Suprapubic skin (tissue), 4 donors: Measurements from ENCODE around the gene DGCR6L.
"Not testable (repeated sequence)": the region's sequence is repeated elsewhere in the genome, so short reads cannot be mapped to it uniquely, and the experiment has no call there.

Experiments used
- CTCF ChIP-seq, 2 donors: fragments of 200-600 bp in 1 of 2; fragments of 450-650 bp in 1 of 2; sonication (generic) in 1 of 2; IDR thresholded peaks; one replicate each; pipeline ENCODE4 v1.5.1; 2016 to 2019; ENCODE audit warnings: antibody characterized with exemption in 2 of 2, mild to moderate bottlenecking in 1 of 2, moderate library complexity in 1 of 2
- EP300 ChIP-seq: sonication (generic); formaldehyde crosslinking; IDR thresholded peaks from one replicate; pipeline ENCODE4 v1.6.1; 2017; ENCODE audit warnings: antibody characterized with exemption
- POLR2A ChIP-seq, 2 donors: fragments of 450-650 bp; IDR thresholded peaks; one replicate each; pipeline ENCODE4 v1.6.1; 2017; ENCODE audit warnings: antibody characterized with exemption in 2 of 2, mild to moderate bottlenecking in 2 of 2, moderate library complexity in 2 of 2
- POLR2AphosphoS5 ChIP-seq, 3 donors: sonication (generic); formaldehyde crosslinking; IDR thresholded peaks; one replicate each; pipeline ENCODE4 v1.6.1; 2017; ENCODE audit warnings: antibody characterized with exemption in 3 of 3

DNA sequence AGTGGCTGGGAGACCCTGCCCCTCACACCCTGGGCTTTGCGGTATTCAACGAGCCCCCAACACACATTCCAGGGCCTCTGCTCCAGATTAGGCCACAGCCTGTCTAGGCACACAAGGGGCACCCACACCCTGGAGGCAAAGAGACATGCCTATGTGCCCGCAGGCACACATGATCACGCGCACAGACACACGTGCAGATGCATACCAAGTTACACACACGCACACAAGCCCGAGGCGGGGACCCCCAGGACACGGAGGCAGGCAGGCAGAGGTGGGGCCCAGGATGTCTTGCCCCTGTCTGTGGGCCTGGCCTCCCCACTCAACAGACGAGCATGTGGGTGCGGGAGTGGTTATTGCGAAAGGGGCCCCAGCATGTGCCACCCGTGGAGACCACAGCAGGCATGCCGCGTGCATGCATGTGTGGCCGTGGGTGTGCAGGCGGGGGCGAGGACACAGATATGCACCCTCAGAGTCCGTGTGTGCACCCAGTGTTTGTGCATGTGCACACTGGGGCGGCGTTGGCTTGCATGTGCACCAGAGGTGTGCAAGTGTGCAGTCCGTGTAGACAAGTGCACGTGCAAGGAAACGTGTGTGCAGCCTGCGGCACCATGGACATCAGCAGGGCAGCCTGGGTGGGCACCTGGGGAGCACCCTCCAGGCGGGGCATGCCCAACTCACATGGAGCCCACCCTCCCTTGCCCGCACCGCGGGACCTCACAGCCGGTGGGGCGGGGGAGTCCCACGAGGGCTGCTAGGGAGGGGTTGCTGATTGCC lies 53.0 kb downstream of the DGCR6L start:
- TF ChIP-seq CTCF (IDR thresholded peaks at IDR 0.05); POLR2A (IDR thresholded peaks at IDR 0.05); POLR2AphosphoS5 (IDR thresholded peaks at IDR 0.05); EP300: not testable (repeated sequence)
